ENCODE measurements around the gene COLEC12. TPM values are rescaled to one million over a fixed set of nuclear protein-coding genes. Genes with fewer than 3 reads are reported as not detected.

COLEC12 gene
- total RNA-seq, 4 donors from 2014 or later = 20.2 to 81.3 (median 29.1) TPM

GRCh38 chr18:420661-421246 lies 79.7 kb downstream of the COLEC12 start:
- Histone ChIP-seq H3K9me3 (no peaks in the 10 kb centered on the region), H3K27me3 (no peaks in the 10 kb centered on the region), H3K4me1 (no peaks in the 10 kb centered on the region), H3K36me3 (no peaks in the 10 kb centered on the region), H3K27ac (peak overlapping the region in 1 of 2 donors; percentile 66), H3K4me3 (no peak overlapping the region)
- intact Hi-C loops (cut with DNase I; ENCODE audit: low total_unique reads) = no loop called here
- TF ChIP-seq CTCF (IDR thresholded peaks at IDR 0.05) = no peak
- TF ChIP-seq POLR2A (IDR thresholded peaks at IDR 0.05) = no peak
- no peak for DNase-seq

GRCh38 chr18:419541-420175 lies 80.8 kb downstream of the COLEC12 start:
- Histone ChIP-seq H3K9me3 (no peaks in the 10 kb centered on the region), H3K27ac (no peak overlapping the region), H3K4me1 (no peaks in the 10 kb centered on the region), H3K4me3 (no peak overlapping the region), H3K36me3 (no peaks in the 10 kb centered on the region), H3K27me3 (no peaks in the 10 kb centered on the region)
- no peak for TF ChIP-seq CTCF (IDR thresholded peaks at IDR 0.05)
- DNase-seq = no peak
- intact Hi-C loops (cut with DNase I; ENCODE audit: low total_unique reads) = no loop called here

- no peak overlapping the region for H3K4me3 ChIP-seq
- H3K9me3 ChIP-seq = no peaks in the 10 kb centered on the region
- no peaks in the 10 kb centered on the region for H3K27me3 ChIP-seq
- H3K4me1 ChIP-seq = no peaks in the 10 kb centered on the region
- DNase-seq = no peak
- intact Hi-C loops (cut with DNase I; ENCODE audit: low total_unique reads) = no loop called here
- TF ChIP-seq CTCF (IDR thresholded peaks at IDR 0.05) (no peak), POLR2A (IDR thresholded peaks at IDR 0.05) (no peak)
- H3K36me3 ChIP-seq = no peaks in the 10 kb centered on the region
- peak overlapping the region in 1 of 2 donors; percentile 5 for H3K27ac ChIP-seq
Measured at GRCh38 chr18:417495-417894, 83.0 kb downstream of the COLEC12 start.

- no peak for DNase-seq
- H3K27ac ChIP-seq = peak overlapping the region in 1 of 2 donors; percentile 33
- no peak overlapping the region for H3K4me3 ChIP-seq
- TF ChIP-seq CTCF (IDR thresholded peaks at IDR 0.05) = no peak
- TF ChIP-seq POLR2A (IDR thresholded peaks at IDR 0.05) = no peak
- no peaks in the 10 kb centered on the region for H3K4me1 ChIP-seq
- no peaks in the 10 kb centered on the region for H3K36me3 ChIP-seq
- intact Hi-C loops (cut with DNase I; ENCODE audit: low total_unique reads) = no loop called here
- no peaks in the 10 kb centered on the region for H3K9me3 ChIP-seq
- H3K27me3 ChIP-seq = no peaks in the 10 kb centered on the region
Measured at GRCh38 chr18:416930-417329, 83.6 kb downstream of the COLEC12 start.
